Measurements from ENCODE around the gene FAM222B.

Gene FAM222B

GRCh38 chr17:28747801-28748750 is 94.5 kb downstream of the FAM222B start:
- CTCF ChIA-PET = interaction anchor here (1.7 to 14.3 kb wide), 2 partner anchors 22 to 160 kb away, joined by 6 to 249 read pairs; partner anchors contain the start of genes NEK8 and TLCD1
- H3K27ac ChIP-seq = peak overlapping the region; percentile 100
- no peak for TF ChIP-seq CTCF (conservative IDR thresholded peaks at IDR 0.05; ENCODE audit: low read depth)
- POLR2A ChIA-PET (ENCODE audit: low non-redundant PET) = interaction anchor here (2.7 to 6.8 kb wide), 2 partner anchors 21 kb away, joined by 22 to 95 read pairs; partner anchors contain the start of genes NEK8 and TLCD1
- DNase-seq (ENCODE audit: low spot score) = no peak

DNA sequence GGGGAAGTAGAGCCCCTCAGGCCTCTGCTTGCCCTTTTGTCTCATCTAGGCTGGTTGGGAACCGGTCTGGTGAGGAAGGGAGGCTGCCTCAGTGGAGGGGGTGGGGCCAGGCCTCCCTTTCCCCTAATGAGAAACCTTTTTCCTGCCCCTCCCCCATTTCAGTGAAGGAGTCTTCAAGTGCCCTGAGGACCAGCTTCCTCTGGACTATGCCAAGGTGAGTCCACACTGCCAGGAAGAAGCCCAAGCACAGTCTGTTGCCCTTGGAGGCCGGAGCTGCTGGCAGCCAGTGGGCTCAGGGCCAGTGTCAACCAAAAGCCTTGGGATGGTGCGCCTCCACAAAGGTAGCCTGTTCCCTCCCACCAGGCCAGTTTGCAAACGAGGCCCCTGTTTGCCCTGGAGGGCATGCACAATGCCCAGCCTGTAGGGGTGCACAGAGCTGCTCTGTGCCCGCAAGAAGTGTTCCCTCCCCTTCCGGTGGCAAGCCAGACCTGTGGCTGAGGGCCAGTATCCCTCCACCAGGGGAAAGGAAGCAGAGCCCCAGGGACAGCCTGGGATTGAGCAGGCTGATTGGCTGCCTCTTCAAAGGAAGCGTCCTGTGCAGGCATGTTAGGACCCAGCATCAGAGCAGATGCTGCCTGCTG is 95.4 kb downstream of the FAM222B start:
- DNase-seq (ENCODE audit: low spot score) = no peak
- ChIA-PET CTCF (interaction anchor here (14.3 kb wide), 1 partner anchor 21 kb away, joined by 249 read pairs; the partner anchor contains the start of genes NEK8 and TLCD1), POLR2A (ENCODE audit: low non-redundant PET) (interaction anchor here (1.2 to 6.8 kb wide), 2 partner anchors 21 to 27 kb away, joined by 7 to 95 read pairs; partner anchors contain the start of genes NEK8, RPL23A and TLCD1)
- TF ChIP-seq CTCF (conservative IDR thresholded peaks at IDR 0.05; ENCODE audit: low read depth) = no peak
- peak overlapping the region; percentile 100 for H3K27ac ChIP-seq

DNA sequence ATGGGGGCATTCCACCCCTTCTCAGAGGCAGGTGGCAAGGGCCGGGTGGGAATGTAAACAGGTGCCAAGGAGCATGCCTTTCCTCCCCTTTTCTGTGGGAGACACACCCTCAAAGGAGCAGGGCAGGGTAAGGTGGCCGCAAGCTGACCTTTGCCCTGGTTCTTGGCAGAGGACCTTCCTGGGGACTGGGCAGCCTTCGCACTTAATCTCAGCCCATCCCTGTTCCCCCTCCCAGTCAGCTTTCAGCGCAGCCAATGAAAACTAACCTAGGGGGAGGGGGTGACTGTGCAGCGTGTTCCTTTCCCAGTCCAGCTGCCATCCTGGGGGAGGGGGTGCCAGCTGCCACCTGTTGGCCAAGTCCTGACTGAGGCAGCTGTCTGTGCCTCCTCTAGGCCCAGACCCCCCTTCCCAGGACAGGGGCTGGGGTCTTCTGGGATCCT is 96.0 kb downstream of the FAM222B start:
- H3K27ac ChIP-seq = peak overlapping the region; percentile 100
- no peak for DNase-seq (ENCODE audit: low spot score)
- POLR2A ChIA-PET (ENCODE audit: low non-redundant PET) = interaction anchor here (0.7 to 6.8 kb wide), 3 partner anchors 20 to 133 kb away, joined by 3 to 95 read pairs (median 7); partner anchors contain the start of genes NEK8, RPL23A and TLCD1
- no peak for TF ChIP-seq CTCF (conservative IDR thresholded peaks at IDR 0.05; ENCODE audit: low read depth)
- CTCF ChIA-PET = interaction anchor here (14.3 kb wide), 1 partner anchor 20 kb away, joined by 249 read pairs; the partner anchor contains the start of genes NEK8 and TLCD1

DNA sequence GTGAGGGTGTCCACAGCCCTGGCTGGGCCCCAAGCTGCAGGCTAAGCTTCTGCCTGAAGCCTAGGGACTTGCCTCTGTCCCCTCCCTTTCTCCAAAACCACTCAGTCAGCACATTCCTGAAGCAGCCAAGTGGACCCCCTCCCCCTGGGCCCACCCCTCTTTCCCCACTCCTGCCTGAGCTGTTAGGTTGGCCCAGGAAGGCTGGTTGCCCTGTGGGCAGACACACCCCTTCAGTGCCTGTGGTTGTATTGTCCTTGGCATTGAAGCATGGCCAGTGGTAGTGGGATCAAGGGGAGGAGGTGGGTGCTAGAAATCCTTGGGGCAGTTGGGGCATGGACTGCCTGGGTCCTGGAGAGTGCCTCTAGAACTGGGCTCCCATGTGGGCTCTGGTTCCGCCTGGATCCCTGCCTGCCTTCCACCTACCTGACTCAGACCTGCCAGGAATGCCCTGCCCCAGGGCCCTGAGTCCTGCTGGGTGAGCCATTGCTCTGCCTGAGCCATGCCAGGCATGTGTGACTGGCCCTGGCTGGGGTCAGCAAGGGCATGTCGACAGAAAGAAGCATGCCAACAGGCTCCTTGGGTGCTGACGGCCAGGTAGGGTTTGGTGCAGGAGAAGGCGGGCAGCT is 96.7 kb downstream of the FAM222B start:
- peak overlapping the region; percentile 100 for H3K27ac ChIP-seq
- no peak for TF ChIP-seq CTCF (conservative IDR thresholded peaks at IDR 0.05; ENCODE audit: low read depth)
- CTCF ChIA-PET = interaction anchor here (0.6 to 14.3 kb wide), 2 partner anchors 17 to 19 kb away, joined by 5 to 249 read pairs; partner anchors contain the start of genes NEK8 and TLCD1
- peak; percentile 83 for DNase-seq (ENCODE audit: low spot score)
- POLR2A ChIA-PET (ENCODE audit: low non-redundant PET) = interaction anchor here (0.7 to 6.8 kb wide), 3 partner anchors 19 to 204 kb away, joined by 3 to 95 read pairs (median 3); partner anchors contain the start of genes NEK8 and TLCD1

GRCh38 chr17:28744972-28745785 is 97.4 kb downstream of the FAM222B start:
- ChIA-PET CTCF (interaction anchor here (0.6 to 14.3 kb wide), 2 partner anchors 18 to 19 kb away, joined by 5 to 249 read pairs; partner anchors contain the start of genes NEK8 and TLCD1), POLR2A (ENCODE audit: low non-redundant PET) (interaction anchor here (0.8 to 6.8 kb wide), 3 partner anchors 19 to 204 kb away, joined by 3 to 95 read pairs (median 3); partner anchors contain the start of genes NEK8, RPL23A and TLCD1)
- no peak for DNase-seq (ENCODE audit: low spot score)
- H3K27ac ChIP-seq = peak overlapping the region; percentile 100
- no peak for TF ChIP-seq CTCF (conservative IDR thresholded peaks at IDR 0.05; ENCODE audit: low read depth)
